Stimulated activated CD8-positive, alpha-beta memory T cell treated with anti-CD3 and anti-CD28 coated beads, Interleukin-2, amount 100 ng/mL, for 48 hours (primary cell): ENCODE measurements around the gene NEDD4L.

Source experiments
- DNase-seq, 2 donors: peaks; one replicate each; pipeline ENCODE4 v3.0.0-alpha.2; 2020; ENCODE audit warnings: low read depth in 2 of 2

NEDD4L gene

DNA sequence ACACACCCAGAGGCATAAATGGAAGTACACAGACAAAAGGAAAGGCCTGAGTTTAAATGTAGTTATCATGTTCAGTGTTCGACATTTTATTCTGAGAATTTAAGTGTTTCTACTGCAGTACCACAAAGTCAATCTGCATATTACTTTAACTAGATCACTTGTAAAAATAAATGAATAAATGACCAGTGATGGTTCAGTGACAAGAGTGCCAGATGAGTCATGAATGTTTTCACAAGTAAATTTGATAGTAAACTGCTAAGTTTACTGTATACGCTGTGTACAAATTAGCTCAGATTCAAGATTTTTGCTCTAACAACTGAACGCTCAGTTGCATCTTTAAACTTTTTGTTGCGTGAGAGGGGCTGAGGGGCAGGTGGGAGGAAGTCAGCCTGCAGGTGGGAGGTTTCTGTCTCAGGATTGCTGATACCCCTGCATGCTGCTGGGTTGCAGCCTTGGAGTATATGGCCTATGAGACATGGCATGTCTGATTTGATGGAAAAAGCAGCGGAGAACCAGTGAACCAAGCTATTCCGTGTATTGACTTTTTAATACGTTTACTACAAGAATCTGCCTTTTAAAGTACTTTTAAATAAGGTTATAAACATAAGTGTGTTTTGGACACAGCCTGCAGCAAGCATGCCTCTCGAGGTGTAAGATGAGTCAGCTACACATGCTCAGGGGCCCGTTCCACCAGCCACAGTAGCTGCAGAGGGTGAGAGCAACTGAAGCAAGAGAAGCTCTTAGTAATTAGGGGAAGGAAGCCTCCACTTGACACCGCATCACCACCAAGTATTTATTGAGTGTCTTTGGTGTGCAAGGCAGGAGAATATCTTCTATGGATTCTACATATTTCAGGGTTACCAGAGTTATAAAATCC is 245.1 kb downstream of the NEDD4L start:
- DNase-seq, result no peak

DNA sequence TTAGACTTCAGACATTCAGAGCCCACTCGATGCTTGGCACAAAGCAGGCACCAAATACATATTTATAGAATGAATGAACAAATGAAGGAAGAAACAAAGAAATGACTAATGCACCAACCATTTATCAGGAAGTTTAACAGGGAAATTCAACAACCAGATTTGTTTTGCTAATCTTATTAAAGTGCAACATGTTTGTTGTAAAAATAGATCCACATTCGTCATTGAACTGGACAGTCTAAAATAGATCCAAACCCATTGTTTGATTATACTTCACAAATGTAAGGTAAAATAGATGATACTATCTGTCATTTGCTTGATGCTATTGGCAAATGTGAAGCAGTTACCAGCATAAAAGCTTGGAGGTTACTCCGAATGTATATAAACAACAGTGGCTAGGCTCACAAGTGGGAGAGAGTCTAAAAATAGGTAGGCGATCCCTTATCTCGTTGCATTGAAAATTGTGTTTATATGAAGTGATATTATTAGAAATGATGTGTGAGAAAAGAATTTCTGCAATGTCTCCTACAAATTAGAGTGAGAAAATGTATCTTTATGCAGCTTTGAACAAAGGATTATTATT is 246.2 kb downstream of the NEDD4L start:
- no peak for DNase-seq

DNA sequence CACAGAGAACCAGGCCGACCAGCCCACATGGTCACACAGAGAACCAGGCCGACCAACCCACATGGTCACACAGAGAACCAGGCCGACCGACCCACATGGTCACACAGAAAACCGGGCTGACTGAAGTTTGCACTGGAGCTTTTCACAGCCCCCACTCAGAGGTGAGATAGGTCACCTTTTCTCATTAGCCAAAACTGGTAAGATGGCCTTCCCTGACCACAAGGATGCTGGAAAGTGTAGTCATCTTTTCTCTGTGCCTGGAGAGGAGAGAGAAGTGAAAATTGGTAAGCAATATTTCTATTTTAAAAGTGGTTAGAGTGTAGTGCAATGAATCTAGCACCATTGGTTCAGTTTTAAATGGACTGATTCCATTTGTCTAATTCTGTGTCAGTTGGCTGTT is 247.1 kb downstream of the NEDD4L start:
- no peak for DNase-seq

DNA sequence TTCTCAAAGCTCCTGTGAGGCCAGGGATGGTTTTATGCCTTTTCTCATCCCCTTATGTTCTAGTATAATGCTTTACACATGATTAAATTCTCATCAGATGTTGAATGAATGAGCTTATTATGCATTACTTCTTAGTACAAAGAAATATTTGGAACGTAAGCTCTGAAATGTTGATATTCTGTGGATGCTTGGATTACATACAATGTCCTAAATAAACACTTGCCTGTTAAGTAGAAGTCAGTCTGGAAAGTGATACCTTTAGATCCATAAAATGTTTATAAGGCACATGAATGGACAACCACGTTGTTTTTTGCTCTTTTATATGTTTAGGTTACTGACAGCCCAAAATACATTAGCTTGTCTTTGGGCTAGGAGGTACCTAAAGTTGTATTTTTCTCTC is 248.6 kb downstream of the NEDD4L start:
- no peak for DNase-seq

DNA sequence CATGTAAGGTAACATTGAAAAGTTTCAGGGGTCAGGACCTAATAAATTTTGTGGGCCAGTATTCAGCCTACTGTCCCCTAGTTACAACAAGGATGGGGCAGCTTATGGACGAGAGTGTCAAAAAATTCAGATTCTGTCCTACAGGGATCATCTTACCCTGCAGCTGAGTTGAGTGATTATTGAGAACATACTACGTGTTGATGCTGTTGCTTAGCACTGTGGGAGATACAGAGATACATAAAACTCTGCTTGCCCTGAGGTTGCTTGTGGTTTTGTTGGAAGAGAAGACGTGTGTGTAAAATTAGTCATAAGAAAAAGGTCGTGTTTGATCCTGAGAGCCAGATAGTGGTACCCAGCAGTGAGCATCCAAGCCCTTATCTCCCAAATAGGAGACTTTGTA is 253.2 kb downstream of the NEDD4L start:
- no peak for DNase-seq

DNA sequence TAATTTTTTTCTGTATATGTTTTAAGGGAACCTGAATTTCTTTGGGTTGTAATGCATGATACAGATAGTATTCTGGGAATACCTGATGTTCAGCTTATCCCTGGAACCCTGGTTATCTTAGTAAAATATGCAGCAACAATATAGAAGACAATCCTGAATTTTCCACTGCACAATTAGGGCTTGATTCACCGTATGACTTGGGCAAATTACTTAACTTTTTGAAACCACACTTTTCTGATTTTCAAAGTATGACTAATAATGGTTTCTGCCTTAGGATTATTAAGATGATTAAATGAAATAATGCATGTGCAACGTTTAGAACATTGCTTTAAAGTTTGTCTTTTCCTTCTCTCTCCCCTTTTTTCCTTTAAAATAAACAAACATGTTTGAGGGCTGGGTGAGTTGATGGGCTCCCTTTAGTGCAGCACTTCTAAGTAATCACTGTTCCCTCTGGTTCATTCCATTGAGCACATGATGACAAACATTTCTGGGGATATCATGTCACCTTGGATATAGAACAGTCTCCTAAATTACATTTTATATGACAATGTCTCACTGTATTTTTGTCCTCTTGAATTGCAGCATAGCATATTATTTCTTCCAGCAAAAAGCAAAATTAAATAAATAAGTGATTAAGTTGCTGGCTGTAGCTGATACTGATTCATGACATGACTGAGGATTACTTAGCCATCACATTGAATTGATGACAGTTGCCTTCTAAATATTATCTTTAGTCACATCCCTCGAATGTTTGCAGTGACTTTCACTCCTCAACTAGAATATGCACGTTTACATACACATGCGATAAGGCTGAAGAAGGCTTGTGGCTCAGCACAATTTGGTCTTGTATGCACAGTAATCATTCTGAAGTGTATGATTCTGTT is 254.5 kb downstream of the NEDD4L start:
- no peak for DNase-seq

DNA sequence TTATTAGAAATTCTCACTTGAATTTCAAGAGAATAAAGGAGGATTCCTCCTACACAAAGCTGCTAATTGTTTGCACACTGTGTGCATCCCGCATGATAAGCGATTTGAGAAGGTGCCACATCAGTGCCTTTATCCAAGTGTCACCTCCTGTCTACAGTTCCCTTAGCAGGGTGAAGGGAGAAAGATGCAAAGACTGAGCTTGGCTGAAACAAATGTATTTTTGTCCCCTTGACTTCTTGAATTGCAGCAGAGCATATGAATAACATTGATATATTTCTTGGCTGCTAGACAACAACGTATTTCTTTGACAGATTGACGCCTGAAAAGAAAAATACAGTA is 255.1 kb downstream of the NEDD4L start:
- DNase-seq, result no peak

DNA sequence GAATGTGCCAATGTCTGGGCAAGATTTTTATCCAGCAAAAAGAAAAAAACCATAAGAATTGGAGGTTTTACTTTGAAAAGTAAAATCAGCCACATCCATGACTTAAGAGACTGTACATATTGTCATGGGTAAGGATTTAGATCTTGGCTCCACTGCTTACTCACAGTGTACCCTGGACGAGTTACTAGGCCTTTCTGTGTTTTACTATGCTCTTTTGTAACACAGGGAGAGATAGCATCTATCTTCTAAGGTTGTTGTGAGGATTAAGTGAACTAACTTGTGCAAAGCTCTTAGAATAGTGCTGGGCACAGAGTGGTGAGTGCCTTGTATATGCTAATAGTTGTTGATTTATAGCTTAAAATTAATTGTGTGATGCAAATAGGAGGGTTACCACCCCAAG is 255.9 kb downstream of the NEDD4L start:
- DNase-seq, result no peak

DNA sequence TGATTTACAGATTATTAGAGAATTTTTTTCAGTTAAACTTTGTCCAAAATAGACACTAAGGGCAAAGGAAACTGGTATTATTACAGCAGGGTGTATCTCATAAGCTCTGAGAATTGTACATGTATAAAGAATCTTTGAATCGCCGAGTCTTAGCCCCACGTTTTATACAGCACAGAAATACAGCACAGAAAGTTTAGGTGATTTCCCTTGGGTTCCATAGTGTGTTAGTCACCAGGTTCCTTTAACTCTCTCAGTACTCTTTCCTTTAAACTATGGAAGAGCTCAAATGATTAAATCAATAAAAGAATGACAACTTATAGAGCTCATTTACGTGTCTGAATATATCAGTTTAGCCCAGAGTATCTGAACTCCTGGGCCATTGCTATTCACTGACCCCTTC is 256.8 kb downstream of the NEDD4L start:
- no peak for DNase-seq

DNA sequence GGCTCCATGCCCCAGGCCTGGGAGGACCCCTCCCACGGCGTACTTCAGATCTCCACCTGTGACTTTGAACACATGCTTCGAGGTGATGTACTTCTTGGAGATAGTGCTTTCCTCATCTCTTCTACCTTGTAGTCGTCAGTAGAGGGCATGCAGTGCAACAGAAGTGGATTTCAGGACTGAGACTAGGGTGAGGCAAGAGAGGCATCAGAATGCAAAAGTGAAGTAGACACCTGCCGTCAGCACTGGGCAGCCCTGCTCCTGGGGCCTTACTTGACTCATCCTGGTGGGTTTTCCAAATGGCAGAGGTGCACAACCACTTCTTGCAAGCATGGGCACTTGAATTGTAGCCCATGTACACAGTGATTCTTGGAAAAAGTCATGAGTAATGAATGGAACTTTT is 258.8 kb downstream of the NEDD4L start:
- no peak for DNase-seq

DNA sequence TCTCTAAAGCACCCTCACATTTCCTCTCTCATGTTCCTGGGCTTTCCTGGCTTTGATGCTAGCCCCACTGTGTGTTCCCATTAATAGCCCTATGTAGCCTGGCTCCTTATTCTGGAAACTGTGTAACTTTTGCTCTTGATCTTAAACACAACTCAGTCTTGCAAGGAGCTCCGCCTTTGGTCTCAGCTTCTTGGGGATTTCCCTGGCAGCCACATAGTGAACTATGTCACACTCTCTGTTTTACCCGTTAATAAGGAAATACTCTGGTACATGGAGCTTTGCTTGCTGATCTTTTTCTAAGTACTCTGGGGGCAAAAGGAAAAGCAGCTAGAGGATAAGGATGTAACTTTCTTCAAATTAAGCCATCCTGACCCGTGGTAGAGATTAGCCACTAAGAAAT is 259.3 kb downstream of the NEDD4L start:
- DNase-seq, result no peak

DNA sequence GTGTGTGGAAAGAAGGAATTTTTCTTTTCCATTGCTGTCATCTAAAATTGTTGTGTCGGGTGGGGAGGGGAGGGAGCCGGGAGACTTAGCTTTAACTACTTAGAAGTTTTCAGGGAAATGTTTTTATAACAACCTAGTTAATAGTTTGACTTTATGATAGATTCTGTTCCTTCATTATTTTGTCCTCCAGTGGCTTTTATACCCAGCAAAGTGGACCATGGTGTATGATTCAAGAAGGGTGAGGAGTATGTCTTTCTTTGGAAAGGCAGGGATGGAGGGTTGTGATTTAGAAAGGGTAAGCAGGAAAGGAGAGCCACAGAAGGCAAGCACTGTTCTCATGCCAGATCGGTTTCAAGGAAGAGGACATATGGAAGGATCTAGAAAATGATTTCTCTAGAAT is 261.8 kb downstream of the NEDD4L start:
- DNase-seq, result no peak

DNA sequence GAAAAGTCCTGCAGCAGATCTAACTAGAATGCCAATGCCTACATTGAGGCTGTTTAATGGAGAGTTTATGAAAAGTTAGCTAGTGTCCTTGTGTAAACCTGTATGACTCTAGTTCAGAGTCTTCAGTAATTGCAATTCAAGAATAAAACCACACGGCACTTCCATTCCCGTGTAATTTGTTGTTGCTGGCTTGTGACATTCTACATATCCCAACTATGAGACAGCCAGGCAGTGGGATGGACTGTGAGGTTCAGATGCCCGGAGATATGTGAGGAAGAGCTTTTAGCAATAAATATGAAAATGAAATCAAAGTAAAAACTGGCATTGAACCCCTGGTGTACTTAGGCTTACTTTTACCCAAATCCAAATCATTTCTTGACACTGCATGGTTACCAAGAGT is 263.4 kb downstream of the NEDD4L start:
- DNase-seq, result no peak

DNA sequence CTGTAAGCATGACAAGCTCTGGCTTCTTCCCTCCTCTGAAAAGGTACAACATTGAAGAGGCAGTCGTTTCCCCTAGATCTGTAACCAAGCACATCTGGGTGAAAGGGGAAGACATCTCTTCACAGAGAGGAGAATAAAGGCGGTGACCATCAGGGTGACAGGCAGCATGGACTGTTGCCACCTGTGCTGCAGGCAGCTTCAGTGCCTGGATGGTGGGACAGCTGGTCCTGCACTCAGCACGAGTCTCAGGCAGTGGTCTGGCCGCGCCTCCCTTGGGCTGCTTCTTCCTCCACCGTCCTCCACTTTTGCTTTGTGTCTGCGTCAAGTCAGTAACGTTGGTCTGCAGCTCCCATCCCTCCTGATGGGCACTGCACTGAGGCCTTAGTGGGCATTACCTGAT is 264.4 kb downstream of the NEDD4L start:
- DNase-seq, result no peak

DNA sequence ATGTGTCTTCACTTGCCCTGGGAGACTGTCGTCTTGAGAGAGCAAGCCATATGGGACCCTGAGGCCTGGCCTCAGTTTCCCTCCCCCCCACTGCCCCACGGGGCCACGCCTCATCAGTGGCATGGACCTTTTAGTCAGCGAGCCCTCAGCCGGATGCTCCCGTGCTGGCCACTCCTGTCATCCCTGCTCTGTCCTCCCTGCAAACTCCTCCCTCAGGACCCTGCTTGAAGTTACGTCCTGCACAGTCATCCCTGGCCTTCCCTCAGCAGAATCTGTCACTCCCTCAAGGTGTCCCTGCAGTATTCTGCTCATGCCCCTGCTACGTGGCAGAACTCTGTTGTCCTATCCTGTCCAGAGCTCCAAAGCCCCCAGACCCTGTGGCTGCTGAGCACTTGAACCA is 265.1 kb downstream of the NEDD4L start:
- no peak for DNase-seq

DNA sequence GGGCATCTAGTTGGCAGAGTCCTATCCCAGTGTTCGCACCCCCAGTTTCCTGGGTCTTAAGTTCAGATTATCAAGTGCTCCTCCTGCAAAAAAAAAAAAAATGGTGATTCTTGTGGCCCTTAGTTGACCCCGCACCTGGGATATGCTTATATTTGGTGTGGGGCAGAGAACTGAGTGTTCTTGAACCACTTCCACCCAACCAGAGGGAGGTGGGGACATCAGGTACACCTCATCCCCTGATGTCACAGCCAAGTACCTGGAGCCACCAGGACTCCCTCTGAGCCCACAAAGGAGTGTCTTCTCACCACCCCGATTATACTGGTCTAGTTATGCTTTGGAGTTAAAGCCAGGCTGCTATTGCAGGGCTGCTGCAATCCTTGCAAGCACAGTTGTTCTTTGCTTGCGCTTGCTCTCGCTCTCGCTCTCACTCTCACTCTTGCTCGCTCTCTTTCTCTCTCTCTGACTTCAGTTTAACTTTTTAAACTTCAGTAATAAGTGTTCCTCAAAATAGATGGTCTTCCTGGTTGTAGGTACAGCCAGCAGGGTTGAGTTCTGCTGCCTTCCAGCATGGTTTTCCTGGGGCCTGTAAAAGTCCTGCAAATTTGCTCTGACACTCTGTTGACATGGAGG is 265.7 kb downstream of the NEDD4L start:
- no peak for DNase-seq

DNA sequence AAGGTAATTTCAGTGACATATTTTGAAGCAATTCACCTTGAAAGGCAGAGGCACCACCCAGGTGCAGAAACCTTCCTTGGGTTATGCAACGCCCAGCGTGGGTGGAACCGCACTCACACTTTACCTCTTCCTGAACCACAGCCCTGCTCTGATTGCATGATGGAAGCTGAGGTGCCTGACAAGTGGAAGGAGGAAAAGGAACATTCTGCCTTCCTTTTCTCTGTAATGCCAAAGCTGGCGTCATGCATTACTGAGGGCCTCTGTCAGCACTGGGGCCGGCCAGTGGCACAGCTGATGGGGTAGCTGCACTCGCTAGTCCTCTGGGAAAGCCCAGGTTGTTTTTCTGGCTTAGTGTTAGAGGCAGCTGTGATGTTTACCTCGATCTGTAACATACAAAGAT is 266.5 kb downstream of the NEDD4L start:
- DNase-seq, result peak; percentile 4 to 27

DNA sequence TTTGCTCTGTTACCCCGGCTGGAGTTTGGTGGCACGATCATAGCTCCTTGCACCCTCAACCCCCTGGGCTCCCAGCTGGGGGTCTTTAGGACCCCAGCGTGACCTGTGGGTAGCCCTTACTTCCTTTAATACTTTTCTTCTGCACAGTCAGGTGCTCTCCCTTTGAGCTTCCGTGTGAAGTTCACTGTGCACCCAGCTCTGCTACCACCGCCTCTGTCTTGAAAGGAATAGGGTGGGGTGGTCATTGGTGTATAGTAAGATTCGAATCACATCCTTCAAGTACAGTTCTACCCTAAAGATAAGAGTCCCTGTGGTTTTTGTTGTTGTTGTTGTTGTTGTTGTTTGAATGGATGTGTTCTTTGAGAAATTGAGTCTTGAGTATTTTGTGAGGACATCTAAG is 267.4 kb downstream of the NEDD4L start:
- no peak for DNase-seq

DNA sequence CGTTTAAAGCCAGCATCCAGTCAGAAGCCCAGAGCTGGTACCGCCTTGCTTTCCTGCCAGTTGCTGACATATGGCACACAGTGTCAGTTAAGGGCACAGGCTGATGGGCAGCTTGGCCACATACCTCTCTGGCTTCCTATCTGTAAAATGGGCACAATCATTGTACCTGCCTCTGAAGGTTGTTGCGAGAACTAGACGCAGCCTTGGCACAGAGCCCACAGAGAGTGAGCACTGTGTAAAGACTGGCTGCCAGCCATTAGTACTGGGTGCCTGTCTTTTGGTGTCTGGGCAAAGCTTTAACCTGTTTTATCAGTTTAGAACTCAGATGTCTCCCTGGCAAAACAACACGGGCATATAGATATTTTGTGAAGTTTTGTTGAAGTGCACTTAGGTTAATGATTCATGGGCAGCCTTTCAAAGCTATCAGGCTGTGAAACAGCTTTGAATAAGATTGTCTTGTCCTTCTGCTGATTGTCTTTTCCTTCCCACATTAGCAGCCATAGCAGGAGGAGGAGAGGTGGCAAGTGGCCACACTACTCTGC is 269.5 kb downstream of the NEDD4L start:
- DNase-seq, result no peak

DNA sequence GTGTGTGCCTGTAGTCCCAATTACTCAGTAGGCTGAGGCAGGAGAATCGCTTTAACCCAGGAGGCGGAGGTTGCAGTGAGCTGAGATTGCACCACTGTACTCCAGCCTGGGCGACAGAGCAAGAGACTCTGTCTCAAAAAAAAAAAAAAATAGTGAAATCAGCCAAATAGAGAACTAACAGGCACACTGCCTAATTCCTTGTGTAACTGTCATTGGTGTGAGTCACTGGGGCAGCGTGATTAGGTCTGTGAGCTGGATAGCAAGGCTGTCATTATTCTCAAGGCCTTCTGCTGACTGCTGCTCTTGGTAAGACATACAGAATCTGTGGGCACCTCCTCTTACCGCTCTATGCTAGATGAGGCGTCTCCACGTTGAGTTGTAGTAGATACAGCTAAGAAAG is 270.3 kb downstream of the NEDD4L start:
- DNase-seq, result no peak

DNA sequence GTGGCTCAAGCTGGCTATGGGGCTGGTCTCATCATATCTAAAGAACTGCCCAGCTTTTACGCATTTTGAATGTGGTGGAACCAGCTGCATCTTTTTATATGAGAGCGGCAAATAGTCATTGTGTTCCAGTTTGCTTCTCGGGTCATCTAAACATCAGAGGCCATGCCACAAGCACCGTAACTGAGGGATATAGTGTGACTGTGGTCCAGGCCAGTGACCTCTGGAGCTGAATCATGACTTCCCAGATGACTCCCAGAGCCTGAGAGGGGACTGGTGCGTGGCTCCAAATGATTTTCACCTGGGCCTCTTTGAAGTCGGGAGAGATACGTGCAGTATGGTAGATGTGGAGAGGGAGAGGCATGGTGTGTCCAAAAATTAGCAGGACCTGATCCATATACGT is 271.0 kb downstream of the NEDD4L start:
- no peak for DNase-seq

DNA sequence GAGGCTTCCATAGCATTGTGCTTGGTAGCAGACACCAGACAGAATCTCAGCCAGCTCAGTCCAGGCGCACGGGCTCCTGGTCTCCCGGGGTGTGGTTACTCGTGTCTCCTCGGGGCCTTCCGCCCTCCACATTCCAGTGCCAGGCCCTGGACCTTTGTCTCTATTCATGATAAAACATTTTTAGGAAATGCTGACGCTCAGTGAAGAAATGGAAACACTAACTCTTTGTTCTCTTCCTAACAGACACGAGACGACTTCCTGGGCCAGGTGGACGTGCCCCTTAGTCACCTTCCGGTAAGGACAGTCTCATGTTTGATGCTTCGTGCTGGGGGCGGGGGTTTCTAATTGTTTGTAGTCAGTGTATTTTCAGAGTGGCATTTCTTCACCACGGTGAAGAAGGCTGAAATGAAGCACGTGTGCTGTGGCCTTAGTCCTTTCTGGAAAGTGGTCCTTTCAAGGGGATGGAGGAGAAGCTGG is 271.8 kb downstream of the NEDD4L start:
- DNase-seq, result no peak
